ENCODE results near the gene PATJ.

Gene PATJ

GRCh38 chr1:61781151-61781550, 38.9 kb downstream of the PATJ start:
- no peaks in the 10 kb centered on the region for H3K9me3 ChIP-seq (ENCODE audit: insufficient read depth, low read depth, low read length)
- no peak overlapping the region for H2BK12ac ChIP-seq (ENCODE audit: low read length)
- no peak overlapping the region for H3K18ac ChIP-seq (ENCODE audit: low read length)
- H4K91ac ChIP-seq (ENCODE audit: low read depth, low read length) = no peak overlapping the region
- H3K4me3 ChIP-seq (ENCODE audit: low read depth, low read length) = no peak overlapping the region
- H3K4me1 ChIP-seq (ENCODE audit: control insufficient read depth in 1 of 2, insufficient read depth in 2 of 2, low read length in 2 of 2) = no peaks in the 10 kb centered on the region
- H3K79me2 ChIP-seq (ENCODE audit: control insufficient read depth, insufficient read depth, low read length, poor library complexity) = no peaks in the 10 kb centered on the region
- H3K14ac ChIP-seq (ENCODE audit: low read length) = no peak overlapping the region
- DNase-seq = no peak
- no peak overlapping the region for H3K23ac ChIP-seq (ENCODE audit: low read length)
- no peak overlapping the region for H3K9ac ChIP-seq (ENCODE audit: low read length)
- no peaks in the 10 kb centered on the region for H3K27me3 ChIP-seq (ENCODE audit: insufficient read depth, low read length)
- H2AFZ ChIP-seq (ENCODE audit: insufficient read depth, low read length, poor library complexity) = no peak overlapping the region
- no peaks in the 10 kb centered on the region for H3K79me1 ChIP-seq (ENCODE audit: low read length)
- no peak overlapping the region for H3K27ac ChIP-seq (ENCODE audit: low read depth, low read length)
- H3K36me3 ChIP-seq (ENCODE audit: control insufficient read depth in 1 of 2, insufficient read depth in 2 of 2, low read length in 2 of 2) = peaks cover 7 to 12% of the 10 kb centered on the region in 2 experiments
- H3K4ac ChIP-seq (ENCODE audit: low read depth, low read length) = no peak overlapping the region
- no peak overlapping the region for H3K4me2 ChIP-seq (ENCODE audit: low read length)
- no peak overlapping the region for H2BK120ac ChIP-seq (ENCODE audit: insufficient read depth, low read length, poor library complexity)
- no peak overlapping the region for H2AK5ac ChIP-seq (ENCODE audit: low read length)
- H4K8ac ChIP-seq (ENCODE audit: low read depth, low read length) = no peak overlapping the region
- H4K12ac ChIP-seq (ENCODE audit: low read depth, low read length) = no peak overlapping the region
- no peak overlapping the region for H2BK5ac ChIP-seq (ENCODE audit: low read depth, low read length, poor library complexity)

DNA sequence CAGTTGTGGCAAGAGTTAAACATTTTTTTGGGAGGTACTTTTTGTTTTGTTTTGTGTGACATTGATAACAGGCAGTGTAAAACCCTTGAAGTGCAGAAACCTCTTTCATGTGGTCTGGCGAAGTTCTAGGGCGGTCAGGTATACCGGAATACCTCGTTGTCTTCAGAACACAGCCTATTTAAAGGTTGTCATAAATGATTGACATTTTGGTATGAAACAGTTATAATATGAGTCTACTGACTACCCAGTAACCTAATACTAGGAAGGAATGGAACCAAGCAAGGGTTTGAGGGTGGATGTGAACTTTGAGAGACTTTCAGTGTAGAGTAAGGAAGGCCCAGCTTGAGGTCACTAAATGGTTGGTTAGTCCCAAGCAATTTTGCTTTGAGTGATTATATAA, 40.5 kb downstream of the PATJ start:
- Histone ChIP-seq H3K9ac (ENCODE audit: low read length) (no peak overlapping the region), H3K23ac (ENCODE audit: low read length) (no peak overlapping the region), H4K91ac (ENCODE audit: low read depth, low read length) (no peak overlapping the region), H3K9me3 (ENCODE audit: insufficient read depth, low read depth, low read length) (no peaks in the 10 kb centered on the region), H3K79me2 (ENCODE audit: control insufficient read depth, insufficient read depth, low read length, poor library complexity) (no peaks in the 10 kb centered on the region), H3K4ac (ENCODE audit: low read depth, low read length) (no peak overlapping the region), H4K8ac (ENCODE audit: low read depth, low read length) (no peak overlapping the region), H3K4me2 (ENCODE audit: low read length) (no peak overlapping the region), H3K4me1 (ENCODE audit: control insufficient read depth in 1 of 2, insufficient read depth in 2 of 2, low read length in 2 of 2) (no peaks in the 10 kb centered on the region), H3K14ac (ENCODE audit: low read length) (no peak overlapping the region), H3K79me1 (ENCODE audit: low read length) (no peaks in the 10 kb centered on the region), H3K27ac (ENCODE audit: low read depth, low read length) (no peak overlapping the region), H4K12ac (ENCODE audit: low read depth, low read length) (no peak overlapping the region), H2AK5ac (ENCODE audit: low read length) (no peak overlapping the region), H3K36me3 (ENCODE audit: control insufficient read depth in 1 of 2, insufficient read depth in 2 of 2, low read length in 2 of 2) (peaks cover 8 to 11% of the 10 kb centered on the region in 2 experiments), H3K4me3 (ENCODE audit: low read depth, low read length) (no peak overlapping the region), H2BK12ac (ENCODE audit: low read length) (no peak overlapping the region), H2AFZ (ENCODE audit: insufficient read depth, low read length, poor library complexity) (no peak overlapping the region), H2BK5ac (ENCODE audit: low read depth, low read length, poor library complexity) (no peak overlapping the region), H2BK120ac (ENCODE audit: insufficient read depth, low read length, poor library complexity) (no peak overlapping the region), H3K27me3 (ENCODE audit: insufficient read depth, low read length) (no peaks in the 10 kb centered on the region), H3K18ac (ENCODE audit: low read length) (no peak overlapping the region)
- DNase-seq = no peak
- WGBS (ENCODE audit: extremely low coverage, insufficient coverage, insufficient read length) = no CpG with 5 or more reads among the region's 4 CpGs

- H2AK5ac ChIP-seq (ENCODE audit: low read length) = no peak overlapping the region
- DNase-seq = no peak
These were observed 42.4 kb downstream of the PATJ start for GRCh38 chr1:61784726-61785125.

DNA sequence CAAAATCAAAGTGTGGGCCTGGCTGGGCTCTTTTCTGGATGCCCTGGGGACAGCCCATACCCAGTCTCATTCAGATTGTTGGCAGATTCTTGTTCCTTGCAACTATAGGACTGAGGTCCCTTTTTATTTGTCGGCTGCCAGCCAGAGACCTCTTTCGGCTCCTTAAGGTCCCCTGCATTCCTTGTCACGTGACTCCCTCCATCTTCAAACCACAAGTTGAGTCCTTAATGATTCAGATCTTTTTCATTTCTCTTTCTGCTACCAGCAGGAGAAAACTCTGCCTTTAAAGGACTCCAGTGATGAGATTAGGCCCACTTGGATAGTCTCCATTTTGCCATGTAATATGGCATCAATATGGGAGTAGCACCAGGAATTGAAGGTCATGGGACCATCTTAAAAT, 48.6 kb downstream of the PATJ start:
- Histone ChIP-seq H2BK120ac (ENCODE audit: insufficient read depth, low read length, poor library complexity) (no peak overlapping the region), H3K79me1 (ENCODE audit: low read length) (no peaks in the 10 kb centered on the region)

More at GRCh38 chr1:61784726-61785125, 42.4 kb downstream of the PATJ start:
- no peak overlapping the region for H2BK120ac ChIP-seq (ENCODE audit: insufficient read depth, low read length, poor library complexity)
- H3K18ac ChIP-seq (ENCODE audit: low read length) = no peak overlapping the region
- no peak overlapping the region for H2AFZ ChIP-seq (ENCODE audit: insufficient read depth, low read length, poor library complexity)
- H3K4me3 ChIP-seq (ENCODE audit: low read depth, low read length) = no peak overlapping the region
- H4K12ac ChIP-seq (ENCODE audit: low read depth, low read length) = no peak overlapping the region
- no peaks in the 10 kb centered on the region for H3K9me3 ChIP-seq (ENCODE audit: insufficient read depth, low read depth, low read length)
- no peak overlapping the region for H3K4ac ChIP-seq (ENCODE audit: low read depth, low read length)
- H3K79me1 ChIP-seq (ENCODE audit: low read length) = no peaks in the 10 kb centered on the region
- WGBS (ENCODE audit: extremely low coverage, insufficient coverage, insufficient read length) = no CpG with 5 or more reads among the region's 2 CpGs
- no peak overlapping the region for H2BK12ac ChIP-seq (ENCODE audit: low read length)
- H4K8ac ChIP-seq (ENCODE audit: low read depth, low read length) = no peak overlapping the region
- no peak overlapping the region for H3K9ac ChIP-seq (ENCODE audit: low read length)
- no peak overlapping the region for H3K4me2 ChIP-seq (ENCODE audit: low read length)
- H3K14ac ChIP-seq (ENCODE audit: low read length) = no peak overlapping the region
- H3K27me3 ChIP-seq (ENCODE audit: insufficient read depth, low read length) = no peaks in the 10 kb centered on the region
- no peak overlapping the region for H4K91ac ChIP-seq (ENCODE audit: low read depth, low read length)
- H3K4me1 ChIP-seq (ENCODE audit: control insufficient read depth in 1 of 2, insufficient read depth in 2 of 2, low read length in 2 of 2) = no peaks in the 10 kb centered on the region
- no peaks in the 10 kb centered on the region for H3K79me2 ChIP-seq (ENCODE audit: control insufficient read depth, insufficient read depth, low read length, poor library complexity)
- peaks cover 11 to 16% of the 10 kb centered on the region in 2 experiments for H3K36me3 ChIP-seq (ENCODE audit: control insufficient read depth in 1 of 2, insufficient read depth in 2 of 2, low read length in 2 of 2)
- no peak overlapping the region for H3K27ac ChIP-seq (ENCODE audit: low read depth, low read length)
- no peak overlapping the region for H2BK5ac ChIP-seq (ENCODE audit: low read depth, low read length, poor library complexity)
- H3K23ac ChIP-seq (ENCODE audit: low read length) = no peak overlapping the region

More for the DNA sequence above, 48.6 kb downstream of the PATJ start:
- peaks cover 13 to 16% of the 10 kb centered on the region in 2 experiments for H3K36me3 ChIP-seq (ENCODE audit: control insufficient read depth in 1 of 2, insufficient read depth in 2 of 2, low read length in 2 of 2)
- H3K9ac ChIP-seq (ENCODE audit: low read length) = no peak overlapping the region
- H3K23ac ChIP-seq (ENCODE audit: low read length) = no peak overlapping the region
- WGBS (ENCODE audit: extremely low coverage, insufficient coverage, insufficient read length) = no CpG with 5 or more reads among the region's 3 CpGs
- H4K12ac ChIP-seq (ENCODE audit: low read depth, low read length) = no peak overlapping the region
- H3K9me3 ChIP-seq (ENCODE audit: insufficient read depth, low read depth, low read length) = no peaks in the 10 kb centered on the region
- H3K18ac ChIP-seq (ENCODE audit: low read length) = no peak overlapping the region
- no peak overlapping the region for H4K91ac ChIP-seq (ENCODE audit: low read depth, low read length)
- no peak for DNase-seq
- no peak overlapping the region for H3K4me3 ChIP-seq (ENCODE audit: low read depth, low read length)
- no peaks in the 10 kb centered on the region for H3K4me1 ChIP-seq (ENCODE audit: control insufficient read depth in 1 of 2, insufficient read depth in 2 of 2, low read length in 2 of 2)
- H3K79me2 ChIP-seq (ENCODE audit: control insufficient read depth, insufficient read depth, low read length, poor library complexity) = no peaks in the 10 kb centered on the region
- H3K4ac ChIP-seq (ENCODE audit: low read depth, low read length) = no peak overlapping the region
- H2AFZ ChIP-seq (ENCODE audit: insufficient read depth, low read length, poor library complexity) = no peak overlapping the region
- no peak overlapping the region for H2BK5ac ChIP-seq (ENCODE audit: low read depth, low read length, poor library complexity)
- no peak overlapping the region for H3K4me2 ChIP-seq (ENCODE audit: low read length)
- no peak overlapping the region for H2AK5ac ChIP-seq (ENCODE audit: low read length)
- no peak overlapping the region for H3K27ac ChIP-seq (ENCODE audit: low read depth, low read length)
- H3K27me3 ChIP-seq (ENCODE audit: insufficient read depth, low read length) = no peaks in the 10 kb centered on the region
- H2BK12ac ChIP-seq (ENCODE audit: low read length) = no peak overlapping the region
- no peak overlapping the region for H4K8ac ChIP-seq (ENCODE audit: low read depth, low read length)
- H3K14ac ChIP-seq (ENCODE audit: low read length) = no peak overlapping the region

Data from trophoblast cell (in vitro differentiated cells and primary cell).